ENCODE data around the gene SLC39A3.

SLC39A3 gene

DNA sequence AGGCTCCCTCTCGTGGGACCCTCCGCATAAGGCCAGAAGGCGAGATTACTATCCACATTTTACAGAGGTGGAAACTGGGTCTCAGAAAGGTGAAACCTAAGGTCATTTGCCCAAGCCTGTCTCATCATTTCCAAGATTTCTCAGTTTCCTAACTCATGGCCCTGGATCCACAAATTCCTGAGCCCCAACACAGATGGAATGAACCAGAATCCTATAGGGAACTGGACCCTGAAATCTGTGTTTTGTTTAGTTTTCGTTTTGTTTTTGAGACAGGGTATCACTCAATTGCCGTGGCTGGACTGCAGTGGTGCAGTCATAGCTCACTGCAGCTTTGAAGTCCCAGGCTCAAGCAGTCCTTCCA is 36.8 kb downstream of the SLC39A3 start:
- no peak for DNase-seq (ENCODE audit: low read depth in 2 of 2)

- peak; percentile 95 to 99 for DNase-seq (ENCODE audit: low read depth in 2 of 2)
Observed at GRCh38 chr19:2702170-2703076, 37.4 kb downstream of the SLC39A3 start, which contains the start of gene GNG7. GNG7 (minus strand) TSS chr19:2702694; CDS start chr19:2520688, 182,006 bp downstream.

DNA sequence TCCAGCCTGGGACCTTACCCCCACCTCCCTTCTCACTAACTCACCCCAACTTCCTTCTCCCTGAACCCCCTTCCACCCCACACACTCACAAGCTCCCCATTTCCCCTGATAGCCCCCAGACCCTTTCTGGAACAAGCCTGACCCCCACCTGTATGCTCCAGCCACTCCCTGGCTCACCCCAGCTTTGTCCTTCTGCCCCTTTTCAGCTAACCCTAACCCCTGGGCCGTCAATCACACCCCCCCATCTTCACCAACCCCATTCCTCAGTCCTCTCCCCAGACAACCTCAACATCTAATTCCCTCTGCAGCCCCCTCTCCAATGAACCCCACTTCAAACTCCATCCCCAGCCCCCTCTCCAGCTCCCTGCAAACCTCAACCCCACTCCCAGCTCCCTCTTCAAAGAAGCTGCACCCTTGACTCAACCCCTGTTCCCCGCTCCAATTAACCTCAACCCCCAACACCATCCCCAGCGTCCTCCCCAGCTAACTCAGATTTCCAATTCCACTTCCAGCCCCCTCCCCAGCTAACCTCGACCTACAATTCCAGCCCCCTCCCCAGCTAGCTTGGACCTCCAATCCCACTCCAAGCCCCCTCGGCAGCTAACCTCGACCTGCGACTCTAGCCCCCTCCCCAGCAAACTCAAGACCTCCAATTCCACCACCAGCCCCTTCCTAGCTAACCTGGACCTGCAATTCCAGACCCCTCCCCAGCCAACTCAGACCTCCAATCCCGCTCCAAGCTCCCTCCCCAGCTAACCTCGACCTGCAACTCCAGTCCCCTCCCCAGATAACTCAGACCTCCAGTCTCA is 38.3 kb downstream of the SLC39A3 start:
- no peak for DNase-seq (ENCODE audit: low read depth in 2 of 2)

DNA sequence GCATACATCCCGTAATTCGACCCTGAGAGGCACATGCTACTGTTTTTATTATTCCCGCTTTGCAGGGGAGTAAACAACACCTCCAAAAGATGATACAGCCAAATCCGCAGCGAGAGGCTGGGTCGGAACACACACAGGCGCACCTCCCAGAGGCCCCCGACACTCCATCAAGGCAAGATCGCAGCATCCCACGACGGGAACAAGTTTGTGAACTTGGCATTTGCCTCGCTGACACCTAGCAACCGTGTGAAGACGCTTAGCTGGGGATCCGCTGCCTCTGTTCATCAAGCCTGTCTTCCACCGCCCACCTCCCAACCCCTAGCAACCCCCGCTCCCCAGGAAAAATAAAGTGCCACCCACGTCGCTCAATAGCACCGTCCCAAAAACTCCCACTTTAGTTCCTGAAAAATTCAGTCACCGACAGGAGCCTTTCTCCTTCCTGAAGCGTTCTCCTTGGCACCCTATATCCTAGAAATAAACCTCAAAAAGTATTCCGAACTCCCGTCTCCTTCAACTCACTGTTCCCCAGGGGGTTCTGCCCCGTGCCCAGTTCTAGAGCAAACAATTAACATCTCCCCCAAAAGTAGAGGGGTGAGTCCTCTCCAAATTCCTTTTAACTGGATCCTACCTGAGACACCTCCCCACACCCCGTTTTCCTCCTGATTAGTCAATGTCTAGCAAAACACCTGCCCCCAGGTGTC is 39.0 kb downstream of the SLC39A3 start:
- DNase-seq (ENCODE audit: low read depth in 2 of 2): no peak

DNA sequence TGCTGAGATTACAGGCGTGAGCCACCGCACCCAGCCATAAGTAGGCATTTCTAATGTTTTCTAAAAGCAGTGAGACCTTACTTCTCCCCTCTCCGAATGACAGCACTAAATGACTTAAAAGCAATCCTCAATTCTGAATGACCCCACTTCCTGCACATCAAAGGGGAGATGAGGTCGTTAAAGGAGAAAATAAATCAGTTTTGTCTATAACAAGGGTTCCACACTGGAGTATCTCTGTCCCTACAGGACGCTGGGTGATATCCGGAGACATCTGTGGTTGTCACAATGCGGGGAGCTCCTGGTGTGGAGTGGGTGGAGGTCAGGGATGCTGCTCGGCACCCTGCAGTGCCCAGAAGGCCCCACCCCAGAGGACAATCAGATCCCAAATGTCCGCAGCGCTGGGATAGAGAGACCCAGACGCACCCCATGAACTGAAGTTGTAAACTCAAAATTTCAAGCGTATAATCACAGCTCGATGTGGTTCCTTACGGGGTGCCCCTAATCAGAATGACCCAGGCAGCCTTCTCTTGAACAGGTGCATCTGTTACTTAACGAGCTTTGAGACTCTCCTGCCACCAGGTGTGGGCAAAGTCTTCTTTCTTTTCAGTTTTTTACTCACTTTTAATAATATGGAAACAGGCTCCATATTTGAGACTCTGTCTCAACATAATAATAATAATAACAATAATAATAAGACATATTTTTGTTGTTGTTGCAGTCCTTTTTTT is 40.2 kb downstream of the SLC39A3 start:
- no peak for DNase-seq (ENCODE audit: low read depth in 2 of 2)

- no peak for DNase-seq (ENCODE audit: low read depth in 2 of 2)
Observed at GRCh38 chr19:2694196-2694595, 45.6 kb downstream of the SLC39A3 start.

DNA sequence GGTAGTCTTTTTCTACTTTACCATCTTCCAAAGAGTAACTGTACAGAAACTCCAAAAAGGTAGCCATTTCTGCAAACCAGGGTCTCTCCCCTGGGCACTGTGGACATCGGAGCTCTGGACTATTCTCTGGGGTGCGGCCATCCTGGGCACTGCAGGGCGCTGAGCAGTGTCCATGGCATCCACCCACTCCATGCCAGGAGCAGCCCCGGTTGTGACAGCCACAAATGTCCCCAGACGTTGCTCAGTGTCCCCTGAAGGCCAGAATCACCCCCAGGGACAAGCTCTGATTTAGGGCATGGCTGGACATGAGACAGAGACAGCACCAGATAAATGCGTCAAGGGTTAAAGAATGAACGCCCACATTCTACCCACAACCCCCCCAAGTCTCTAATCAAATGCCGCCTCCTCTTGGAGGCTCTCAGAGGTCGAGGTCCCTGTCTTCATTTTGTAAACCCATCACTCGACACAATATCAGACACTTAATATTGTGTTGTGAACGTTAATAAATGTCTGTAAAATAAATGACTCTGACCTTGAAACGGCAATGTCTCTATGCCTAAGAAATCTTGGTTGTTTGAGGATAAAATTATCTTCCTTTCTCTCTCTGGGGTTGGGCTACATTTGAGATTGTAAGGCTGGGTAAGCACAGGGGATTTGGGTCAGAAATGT is 46.2 kb downstream of the SLC39A3 start:
- DNase-seq (ENCODE audit: low read depth in 2 of 2): no peak

DNA sequence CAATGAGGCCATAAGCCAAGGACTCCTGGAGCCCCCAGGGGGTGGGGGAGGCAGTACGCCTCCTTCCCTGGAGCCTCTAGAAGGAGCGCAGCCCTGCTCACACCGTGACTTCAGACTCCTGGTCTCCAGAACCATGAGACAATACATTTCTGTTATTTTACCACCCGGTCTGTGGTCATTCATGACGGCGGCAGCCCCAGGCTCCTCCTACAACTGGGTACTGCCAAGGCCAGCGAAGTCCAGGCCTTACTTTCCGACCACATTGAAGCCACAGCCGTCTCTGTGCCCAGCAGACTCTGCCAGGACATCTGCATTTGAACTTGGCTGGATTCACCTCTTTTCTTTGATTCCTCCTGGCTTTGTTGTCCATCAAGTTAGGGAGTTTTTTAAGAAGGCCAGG is 47.9 kb downstream of the SLC39A3 start:
- no peak for DNase-seq (ENCODE audit: low read depth in 2 of 2)

GRCh38 chr19:2690856-2691255 is 49.0 kb downstream of the SLC39A3 start:
- DNase-seq (ENCODE audit: low read depth in 2 of 2): no peak

DNA sequence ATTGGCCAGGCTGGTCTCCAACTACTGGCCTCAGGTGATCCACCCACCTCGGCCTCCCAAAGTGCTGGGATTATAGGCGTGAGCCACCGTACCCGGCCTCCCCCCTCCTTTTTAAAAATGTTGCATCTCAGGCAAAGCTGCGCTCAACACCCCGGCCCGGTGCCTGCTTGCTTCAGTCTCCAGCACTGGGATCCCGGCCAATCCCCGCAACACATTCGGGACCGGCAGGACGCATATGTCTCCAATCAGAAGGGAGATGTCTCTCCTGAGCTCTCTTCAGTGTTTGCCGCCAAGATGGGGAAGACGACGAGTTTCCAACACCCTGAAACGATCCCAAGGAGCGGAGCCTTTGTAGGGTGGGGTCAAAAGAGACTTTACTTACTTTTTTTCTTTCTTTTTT is 53.5 kb downstream of the SLC39A3 start:
- DNase-seq (ENCODE audit: low read depth in 2 of 2): no peak

DNA sequence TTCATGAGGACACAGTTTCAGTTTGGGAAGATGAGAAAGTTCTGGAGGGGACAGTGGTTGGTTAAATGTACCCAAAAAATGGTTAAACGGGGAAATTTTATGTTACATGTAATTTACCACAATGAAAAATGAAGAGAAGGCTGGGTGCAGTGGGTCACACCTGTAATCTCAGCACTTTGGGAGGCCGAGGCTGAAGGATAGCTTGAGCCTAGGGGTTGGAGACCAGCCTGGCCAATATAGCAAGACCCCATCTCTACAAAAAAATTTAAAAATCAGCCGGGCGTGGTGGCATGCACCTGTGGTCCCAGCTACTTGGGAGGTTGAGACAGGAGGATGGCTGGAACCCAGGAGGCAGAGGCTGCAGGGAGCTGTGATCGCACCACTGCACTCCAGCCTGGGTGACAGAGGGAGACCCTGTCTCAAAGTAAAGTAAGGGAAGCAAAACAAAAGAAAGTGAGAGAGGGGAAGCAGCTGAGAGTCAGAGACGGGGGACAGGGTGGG is 54.6 kb downstream of the SLC39A3 start:
- no peak for DNase-seq (ENCODE audit: low read depth in 2 of 2)

DNA sequence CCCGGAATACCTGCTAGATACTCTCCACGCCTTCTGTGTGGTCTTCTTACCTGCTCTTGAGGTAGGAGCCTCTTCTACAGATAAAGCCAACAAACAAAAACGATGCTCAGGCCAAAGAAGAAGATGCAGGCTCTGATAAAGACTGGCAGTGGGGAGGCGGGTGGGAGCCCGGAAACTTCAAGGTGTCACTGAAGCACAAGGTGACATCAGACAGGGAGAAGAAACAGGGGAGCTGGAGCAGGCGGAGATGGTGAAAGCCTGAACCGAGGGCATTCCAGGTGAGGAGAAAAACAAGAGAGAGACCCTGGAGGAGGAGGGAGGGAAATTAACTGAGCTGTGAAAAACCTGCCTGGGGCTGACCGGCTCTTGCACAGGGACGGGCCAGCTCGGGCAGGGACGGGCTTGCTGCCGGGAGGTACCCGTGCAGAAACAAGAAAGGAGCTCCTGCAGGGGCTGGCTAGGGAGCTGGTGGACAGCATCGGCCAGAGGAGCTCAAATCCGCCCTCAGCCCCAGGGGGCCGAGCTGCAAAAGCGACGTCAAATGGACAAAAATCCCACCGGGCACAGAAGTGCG is 56.3 kb downstream of the SLC39A3 start:
- DNase-seq (ENCODE audit: low read depth in 2 of 2): no peak

All from stimulated activated CD4-positive, alpha-beta T cell treated with anti-CD3 and anti-CD28 coated beads, Interleukin-1b, Interleukin-23, amount 100 ng/mL, for 4 hours (primary cell).